Activated CD8-positive, alpha-beta T cell treated with anti-CD3 and anti-CD28 coated beads for 36 hours (primary cell): ENCODE measurements around the gene PRPF8. TPM values are rescaled to one million over a fixed set of nuclear protein-coding genes. Genes with fewer than 3 reads are reported as not detected.

Source experiments
- ATAC-seq: fragments of 200-7000 bp; cut with Tn5 transposase; one replicate; pipeline ENCODE4 v1.10.0; 2021; ENCODE audit warnings: mild to moderate bottlenecking, moderate library complexity
- CTCF ChIA-PET: fragments of 350-600 bp; sonication (Branson Sonifier 250); formaldehyde crosslinking; loops from one replicate; lab custom pipeline; 2021; ENCODE audit warnings: antibody characterized with exemption; lab: Charles Lee
- POLR2A ChIA-PET: fragments of 350-600 bp; sonication (Branson Sonifier 250); formaldehyde crosslinking; loops from one replicate; lab custom pipeline; 2021; ENCODE audit warnings: antibody characterized with exemption; lab: Charles Lee
- DNase-seq: peaks from one replicate; pipeline ENCODE4 v3.0.0-alpha.2; 2020
- H3K27ac Mint-ChIP-seq: one replicate; pipeline ENCODE4 v1.8.0; 2021; ENCODE audit warnings: mild to moderate bottlenecking, mixed read lengths
- H3K27me3 Mint-ChIP-seq: one replicate; pipeline ENCODE4 v1.8.0; 2021; ENCODE audit warnings: mixed read lengths
- H3K36me3 Mint-ChIP-seq: one replicate; pipeline ENCODE4 v1.8.0; 2021; ENCODE audit warnings: low read depth, mixed read lengths
- H3K4me1 Mint-ChIP-seq: one replicate; pipeline ENCODE4 v1.8.0; 2021; ENCODE audit warnings: low read depth, mixed read lengths
- H3K4me3 Mint-ChIP-seq: one replicate; pipeline ENCODE4 v1.8.0; 2021; ENCODE audit warnings: mild to moderate bottlenecking, moderate library complexity, mixed read lengths
- H3K9me3 Mint-ChIP-seq: one replicate; pipeline ENCODE4 v1.8.0; 2021; ENCODE audit warnings: mixed read lengths
- intact Hi-C: fragments of 100-400 bp; cut with micrococcal nuclease; formaldehyde crosslinking; loops from one replicate; pipeline ENCODE4 v1.10.0; 2022
- total RNA-seq, 2 experiments: library from RNA; stranded (reverse); gene quantifications; one replicate each; pipeline ENCODE4 v1.2.3, GENCODE V29; 2021
- TF ChIP-seq, protein P1 (sequence below): fragments of 200-600 bp; IDR thresholded peaks from one replicate; pipeline ENCODE4 v1.8.0; 2022; ENCODE audit warnings: antibody characterized with exemption, mild to moderate bottlenecking

PRPF8 gene
- total RNA-seq, 2 experiments from 2014 or later: 370 to 428 TPM

DNA sequence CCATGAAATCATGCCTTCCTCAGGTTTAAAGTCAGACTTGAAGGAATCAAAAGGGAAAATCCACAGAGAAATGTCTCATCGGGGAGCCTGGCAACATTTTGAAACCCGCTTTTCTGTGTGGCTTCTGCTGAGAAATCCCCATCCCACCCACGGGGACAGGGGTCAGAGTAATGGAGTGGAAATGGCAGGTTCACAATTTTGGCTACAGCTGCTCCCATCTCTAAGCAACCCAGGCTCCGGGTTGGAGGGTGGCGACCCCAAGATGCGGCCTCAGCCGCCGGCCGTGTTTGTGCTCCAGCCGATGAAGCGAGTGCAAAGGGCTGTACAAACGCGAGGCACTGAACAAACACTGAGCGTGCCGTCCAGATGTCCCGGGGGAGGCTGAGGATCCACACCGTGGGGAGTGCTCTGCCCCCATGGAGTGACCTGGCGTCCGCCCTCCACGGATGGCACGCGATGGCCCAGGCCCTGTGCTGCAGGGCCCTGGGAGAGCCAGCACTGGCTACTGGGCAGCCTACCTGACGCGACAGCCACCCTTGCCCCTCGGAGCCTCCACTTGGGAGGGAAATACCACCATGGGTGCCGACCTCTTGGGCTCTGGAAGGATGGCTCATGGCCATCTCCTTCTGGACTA lies 78.2 kb downstream of the PRPF8 start:
- Mint-ChIP-seq H3K9me3 (peaks cover 4% of the 10 kb centered on the region), H3K4me3 (no peak overlapping the region), H3K27ac (peak overlapping the region; percentile 93), H3K4me1 (peaks cover 32% of the 10 kb centered on the region), H3K36me3 (peaks cover 2% of the 10 kb centered on the region), H3K27me3 (no peaks in the 10 kb centered on the region)
- ATAC-seq: no peak
- POLR2A ChIA-PET: interaction anchor here (0.6 to 1.6 kb wide), 5 partner anchors 10 to 120 kb away, joined by 3 to 4 read pairs (median 3); no protein-coding TSS in a partner anchor
- TF ChIP-seq, protein P1, sequence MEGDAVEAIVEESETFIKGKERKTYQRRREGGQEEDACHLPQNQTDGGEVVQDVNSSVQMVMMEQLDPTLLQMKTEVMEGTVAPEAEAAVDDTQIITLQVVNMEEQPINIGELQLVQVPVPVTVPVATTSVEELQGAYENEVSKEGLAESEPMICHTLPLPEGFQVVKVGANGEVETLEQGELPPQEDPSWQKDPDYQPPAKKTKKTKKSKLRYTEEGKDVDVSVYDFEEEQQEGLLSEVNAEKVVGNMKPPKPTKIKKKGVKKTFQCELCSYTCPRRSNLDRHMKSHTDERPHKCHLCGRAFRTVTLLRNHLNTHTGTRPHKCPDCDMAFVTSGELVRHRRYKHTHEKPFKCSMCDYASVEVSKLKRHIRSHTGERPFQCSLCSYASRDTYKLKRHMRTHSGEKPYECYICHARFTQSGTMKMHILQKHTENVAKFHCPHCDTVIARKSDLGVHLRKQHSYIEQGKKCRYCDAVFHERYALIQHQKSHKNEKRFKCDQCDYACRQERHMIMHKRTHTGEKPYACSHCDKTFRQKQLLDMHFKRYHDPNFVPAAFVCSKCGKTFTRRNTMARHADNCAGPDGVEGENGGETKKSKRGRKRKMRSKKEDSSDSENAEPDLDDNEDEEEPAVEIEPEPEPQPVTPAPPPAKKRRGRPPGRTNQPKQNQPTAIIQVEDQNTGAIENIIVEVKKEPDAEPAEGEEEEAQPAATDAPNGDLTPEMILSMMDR: no peak
- intact Hi-C loops: no loop called here
- DNase-seq: peak; percentile 73
- CTCF ChIA-PET: interaction anchor here (1.0 to 2.7 kb wide), 3 partner anchors 11 to 32 kb away, joined by 3 to 12 read pairs (median 3); no protein-coding TSS in a partner anchor

DNA sequence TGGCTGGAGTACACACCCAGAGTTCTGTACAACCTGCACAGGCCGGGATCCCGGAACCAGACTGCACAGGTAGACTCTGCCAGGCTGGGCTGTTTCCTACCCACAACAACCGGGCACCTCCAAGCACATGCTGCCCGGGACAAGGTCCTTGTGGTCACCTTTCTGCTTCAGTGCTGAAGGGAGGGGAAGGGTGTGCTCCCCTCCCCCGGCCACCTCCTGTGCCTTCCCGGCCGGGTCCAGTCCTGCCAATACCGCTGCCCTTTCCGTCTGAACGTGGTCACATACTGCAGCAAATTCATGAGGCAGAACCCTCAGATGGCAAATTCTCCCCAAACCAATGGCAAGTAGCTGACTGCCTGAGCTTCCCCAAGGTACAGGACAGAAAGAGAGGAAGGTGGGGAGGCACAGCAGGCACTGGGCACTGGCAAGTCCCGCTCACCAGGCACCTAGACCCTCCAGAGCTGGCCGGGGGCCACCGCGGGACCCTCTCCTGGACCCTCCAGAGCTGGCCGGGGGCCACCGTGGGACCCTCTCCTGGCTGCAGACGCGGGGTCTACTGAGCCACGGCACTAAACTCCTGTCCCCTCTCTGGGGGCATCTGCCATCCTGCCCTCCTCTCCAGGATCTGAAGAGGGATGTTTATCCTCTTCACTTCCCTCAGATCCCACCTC lies 78.9 kb downstream of the PRPF8 start:
- DNase-seq (no peak), ATAC-seq (no peak)
- H3K4me3 Mint-ChIP-seq: no peak overlapping the region
- intact Hi-C loops: no loop called here
- ChIA-PET POLR2A (interaction anchor here (1.0 kb wide), 1 partner anchor 121 kb away, joined by 3 read pairs; no protein-coding TSS in a partner anchor), CTCF (interaction anchor here (2.7 kb wide), 1 partner anchor 24 kb away, joined by 12 read pairs; no protein-coding TSS in a partner anchor)
- H3K27me3 Mint-ChIP-seq: no peaks in the 10 kb centered on the region
- H3K4me1 Mint-ChIP-seq: peaks cover 32% of the 10 kb centered on the region
- peaks cover 7% of the 10 kb centered on the region for H3K9me3 Mint-ChIP-seq
- H3K36me3 Mint-ChIP-seq: peaks cover 2% of the 10 kb centered on the region
- H3K27ac Mint-ChIP-seq: peak overlapping the region; percentile 93
- TF ChIP-seq, protein P1: no peak

DNA sequence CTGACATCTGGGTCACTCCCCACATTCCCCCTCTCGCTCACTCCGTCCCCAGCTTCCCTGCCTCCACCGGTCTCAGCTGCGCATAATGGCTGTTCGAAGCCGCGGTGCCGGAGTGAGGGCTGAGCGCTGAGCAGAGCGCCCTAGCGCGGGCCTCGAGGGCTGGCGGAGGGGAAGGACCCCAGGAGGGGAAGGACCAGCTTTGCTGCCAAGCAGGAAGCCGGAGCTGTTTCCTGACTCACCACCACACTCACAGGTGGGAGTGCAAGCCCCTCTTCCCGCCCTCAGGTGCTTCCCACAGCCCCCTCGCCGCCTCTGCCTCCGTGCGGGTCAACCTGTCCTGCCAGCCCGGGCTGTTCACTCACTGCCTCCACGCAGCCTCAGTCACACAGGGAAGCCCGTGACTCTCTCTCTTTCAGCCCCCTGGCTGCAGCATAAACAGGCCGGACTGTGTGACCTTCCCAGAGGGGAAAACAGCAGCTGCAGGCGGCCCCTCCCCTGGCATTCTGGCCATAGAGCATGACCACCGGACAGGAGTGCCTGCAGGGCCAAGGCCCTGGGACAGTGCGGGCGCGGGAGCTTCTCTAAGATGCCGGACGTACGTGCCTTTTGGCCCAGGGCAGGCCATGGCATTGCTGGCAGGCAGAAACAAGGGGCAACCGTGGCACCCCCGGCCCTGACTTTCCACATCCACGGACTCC lies 79.7 kb downstream of the PRPF8 start:
- H3K36me3 Mint-ChIP-seq: peaks cover 2% of the 10 kb centered on the region
- no peaks in the 10 kb centered on the region for H3K27me3 Mint-ChIP-seq
- DNase-seq (peak; percentile 13), ATAC-seq (no peak)
- POLR2A ChIA-PET: interaction anchor here (1.1 kb wide), 1 partner anchor 22 kb away, joined by 4 read pairs; no protein-coding TSS in a partner anchor
- no peak overlapping the region for H3K27ac Mint-ChIP-seq
- intact Hi-C loops: no loop called here
- CTCF ChIA-PET: interaction anchor here (0.5 kb wide), 1 partner anchor 18 kb away, joined by 3 read pairs; no protein-coding TSS in a partner anchor
- TF ChIP-seq, protein P1: no peak
- peaks cover 7% of the 10 kb centered on the region for H3K9me3 Mint-ChIP-seq
- H3K4me1 Mint-ChIP-seq: peaks cover 32% of the 10 kb centered on the region
- H3K4me3 Mint-ChIP-seq: peak overlapping the region; percentile 33

DNA sequence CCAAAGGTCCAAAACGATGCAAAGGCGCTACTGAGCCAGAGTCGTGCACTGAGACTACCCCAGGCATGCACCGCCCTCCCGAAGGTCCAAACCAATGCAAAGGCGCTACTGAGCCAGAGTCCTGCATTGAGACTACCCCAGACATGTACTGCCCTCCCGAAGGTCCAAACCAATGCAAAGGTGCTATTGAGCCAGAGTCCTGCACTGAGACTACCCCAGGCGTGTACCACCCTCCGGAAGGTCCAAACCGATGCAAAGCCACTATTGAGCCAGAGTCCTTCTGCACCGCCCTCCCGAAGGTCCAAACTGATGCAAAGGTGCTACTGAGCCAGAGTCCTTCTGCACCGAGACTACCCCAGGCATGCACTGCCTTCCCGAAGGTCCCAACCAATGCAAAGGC lies 83.1 kb downstream of the PRPF8 start:
- intact Hi-C loops: no loop called here
- Mint-ChIP-seq H3K27ac (no peak overlapping the region), H3K9me3 (peaks cover 7% of the 10 kb centered on the region), H3K36me3 (no peaks in the 10 kb centered on the region), H3K27me3 (no peaks in the 10 kb centered on the region), H3K4me1 (peaks cover 11% of the 10 kb centered on the region), H3K4me3 (no peak overlapping the region)
- TF ChIP-seq, protein P1: no peak
- ATAC-seq: no peak
- ChIA-PET CTCF (no interaction called here), POLR2A (no interaction called here)
- no peak for DNase-seq

Other genes with a start within 250 kb of the PRPF8 start
- gene CRK, start 228.6 kb downstream of the PRPF8 start, total RNA-seq: 10 to 100 TPM; 12.1 to 12.9 TPM
- 10 to 100 TPM; 12.6 to 16.8 TPM for gene MYO1C, start 192.2 kb downstream of the PRPF8 start, total RNA-seq
- 10 to 100 TPM; 16.5 to 16.7 TPM for gene INPP5K, start 168.3 kb downstream of the PRPF8 start, total RNA-seq
- 10 to 100 TPM; 31.7 to 34.4 TPM for gene PITPNA, start 122.1 kb downstream of the PRPF8 start, total RNA-seq
- gene SLC43A2, start 56.0 kb downstream of the PRPF8 start, total RNA-seq: 1 to 10 TPM; 5.6 to 5.7 TPM
- 1 to 10 TPM; 3.2 to 4.1 TPM for gene SCARF1, start 39.1 kb downstream of the PRPF8 start, total RNA-seq
- 1 to 10 TPM; 5.3 to 6.1 TPM for gene RILP, start 35.0 kb downstream of the PRPF8 start, total RNA-seq
- under 1 TPM; 0.07 to 0.09 TPM for gene TLCD2, start 25.5 kb upstream of the PRPF8 start, total RNA-seq
- 1 to 10 TPM; 7.0 to 8.0 TPM for gene WDR81, start 39.8 kb upstream of the PRPF8 start, total RNA-seq
- under 1 TPM; 0.11 to 0.18 TPM for gene SERPINF2, start 58.0 kb upstream of the PRPF8 start, total RNA-seq
- gene SERPINF1, start 77.2 kb upstream of the PRPF8 start, total RNA-seq: 1 to 10 TPM; 6.8 to 6.9 TPM
- gene SMYD4, start 145.0 kb upstream of the PRPF8 start, total RNA-seq: 10 to 100 TPM; 22.2 to 22.7 TPM
- 100 to 1,000 TPM; 189 to 197 TPM for gene RPA1, start 145.1 kb upstream of the PRPF8 start, total RNA-seq